NCI-H1105 treated with DMSO at 0.1 percent for 48 hours (cell line): ENCODE results near the gene KRTAP12-3.

Source experiments
- DNase-seq: peaks from one replicate; lab custom pipeline; 2025; lab: John Stamatoyannopoulos, UW

The KRTAP12-3 gene

DNA sequence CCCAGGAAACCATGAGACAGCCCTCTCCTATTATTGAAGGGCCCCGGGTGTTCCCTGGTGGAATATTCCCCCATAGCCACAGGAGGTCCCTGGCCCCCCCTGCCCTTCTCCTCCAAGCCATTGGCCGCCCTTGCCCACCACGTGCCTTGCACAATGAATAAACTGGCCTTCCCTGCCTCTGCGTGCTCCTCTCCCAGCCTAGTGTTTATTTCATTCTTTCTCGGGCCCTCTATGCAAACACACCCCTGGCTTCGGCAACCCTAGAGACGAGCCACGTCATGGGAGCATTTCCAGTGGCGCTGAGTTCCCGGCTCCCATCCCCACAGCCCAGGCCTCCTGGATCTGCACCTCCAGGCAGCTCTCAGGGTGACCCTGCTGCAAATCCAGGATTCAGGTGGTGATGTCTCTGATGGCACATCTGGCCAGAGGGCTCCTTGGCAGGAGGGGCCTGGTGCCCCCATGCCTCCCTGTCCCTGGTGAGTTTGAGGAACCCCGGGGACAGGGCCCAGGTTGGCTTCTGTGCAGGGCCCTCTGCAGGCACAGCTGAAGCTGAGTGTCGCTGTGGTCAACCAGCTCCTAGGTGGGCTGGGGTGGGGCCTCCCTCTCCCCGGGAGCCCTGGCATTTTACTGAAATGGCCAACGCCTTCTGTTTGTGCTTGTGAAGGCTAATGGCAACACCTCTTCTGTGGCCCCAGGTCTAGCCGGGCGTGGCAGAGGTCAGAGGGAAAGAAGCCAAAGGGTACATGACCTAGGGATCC lies 45.4 kb downstream of the KRTAP12-3 start:
- DNase-seq, result no peak

DNA sequence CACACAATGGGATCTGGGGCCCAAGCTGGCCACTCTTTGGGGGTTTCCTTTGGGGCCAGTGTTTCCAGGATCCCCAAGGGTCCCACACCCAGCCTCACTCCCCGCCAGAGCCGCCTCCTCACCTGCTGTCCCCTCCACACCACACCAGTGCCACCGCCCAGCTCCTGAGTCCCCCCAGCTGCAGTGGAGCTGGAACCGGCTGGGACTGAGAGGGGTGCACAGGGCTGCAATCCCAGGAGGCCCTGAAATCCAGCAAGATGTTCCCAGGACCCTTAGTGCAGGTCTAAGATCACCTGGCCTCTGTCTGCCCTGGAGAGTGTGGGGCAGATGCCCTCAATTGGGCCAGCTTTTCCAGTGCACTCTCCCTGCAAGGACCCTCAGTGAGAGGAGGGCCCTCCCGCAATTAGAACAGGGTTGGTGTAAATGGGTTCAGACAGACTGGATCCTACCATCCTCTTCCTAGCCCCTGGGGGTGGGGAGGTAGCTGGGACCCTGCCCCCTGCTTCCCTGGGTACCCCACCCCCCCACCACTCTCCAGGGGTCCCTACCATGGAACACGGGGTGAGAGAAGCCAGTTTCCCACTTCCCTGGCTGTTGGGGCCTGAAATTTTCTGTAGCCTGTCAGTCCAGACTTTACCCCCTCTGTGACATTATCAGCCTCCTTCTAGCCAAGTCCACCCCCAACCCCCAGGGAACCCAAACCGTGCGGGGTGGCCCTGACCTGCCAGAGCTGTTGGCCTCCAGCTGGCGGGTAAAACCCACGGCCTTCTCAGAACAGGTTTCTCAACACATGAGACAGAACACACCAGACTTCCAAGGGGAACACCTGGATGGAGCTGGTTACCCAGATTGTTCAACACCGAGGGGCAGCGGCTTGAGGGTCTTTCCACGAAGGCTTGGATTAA lies 46.3 kb downstream of the KRTAP12-3 start:
- DNase-seq, result no peak

DNA sequence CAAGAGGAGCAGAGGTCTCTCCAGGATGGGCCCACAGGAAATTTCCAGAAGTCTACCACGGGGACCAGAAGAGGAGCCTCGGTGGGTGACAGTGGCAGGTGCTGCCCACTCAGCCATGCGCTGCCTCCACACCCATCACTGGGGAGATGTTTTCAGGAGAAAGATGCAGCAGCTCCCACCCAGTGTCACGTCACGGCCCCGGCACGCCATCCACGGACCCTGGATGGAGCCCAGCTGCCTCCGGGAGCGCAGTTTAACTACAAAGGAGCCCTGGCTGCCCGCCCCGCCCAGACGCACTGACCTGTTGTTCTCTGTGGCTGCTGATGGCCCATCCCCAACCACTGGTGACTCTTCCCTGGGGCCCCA lies 46.9 kb downstream of the KRTAP12-3 start:
- no peak for DNase-seq

DNA sequence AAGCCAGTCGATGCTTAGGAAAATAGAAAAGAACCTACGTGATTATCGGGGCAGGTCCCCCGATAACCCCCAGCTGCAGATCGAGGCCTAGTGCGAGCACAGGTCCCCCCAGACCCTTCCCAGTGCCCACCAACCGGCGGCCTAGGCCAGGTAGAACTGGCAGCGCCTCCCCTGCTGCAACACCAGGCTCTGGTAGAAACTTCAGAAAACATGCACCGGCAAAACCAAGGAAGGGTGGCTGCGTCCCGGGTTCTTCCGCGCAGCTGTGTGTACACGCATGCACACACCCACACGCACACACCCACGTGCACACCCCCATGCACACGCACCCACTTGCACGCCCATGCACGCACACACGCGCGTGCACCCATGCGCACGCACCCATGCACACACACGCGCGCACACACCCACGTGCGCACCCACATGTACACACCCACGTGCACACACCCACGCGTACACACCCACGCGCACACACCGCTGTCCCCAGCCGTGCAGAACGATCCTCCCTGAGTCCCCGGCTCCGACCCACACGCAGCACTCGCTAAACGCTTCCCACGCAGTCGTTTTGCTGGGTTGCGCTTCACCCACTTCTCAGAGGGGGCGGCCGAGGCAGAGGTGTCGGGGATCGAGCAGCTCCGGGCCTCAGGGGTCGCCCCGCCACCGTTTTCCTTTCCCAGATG lies 48.4 kb downstream of the KRTAP12-3 start:
- DNase-seq, result no peak

DNA sequence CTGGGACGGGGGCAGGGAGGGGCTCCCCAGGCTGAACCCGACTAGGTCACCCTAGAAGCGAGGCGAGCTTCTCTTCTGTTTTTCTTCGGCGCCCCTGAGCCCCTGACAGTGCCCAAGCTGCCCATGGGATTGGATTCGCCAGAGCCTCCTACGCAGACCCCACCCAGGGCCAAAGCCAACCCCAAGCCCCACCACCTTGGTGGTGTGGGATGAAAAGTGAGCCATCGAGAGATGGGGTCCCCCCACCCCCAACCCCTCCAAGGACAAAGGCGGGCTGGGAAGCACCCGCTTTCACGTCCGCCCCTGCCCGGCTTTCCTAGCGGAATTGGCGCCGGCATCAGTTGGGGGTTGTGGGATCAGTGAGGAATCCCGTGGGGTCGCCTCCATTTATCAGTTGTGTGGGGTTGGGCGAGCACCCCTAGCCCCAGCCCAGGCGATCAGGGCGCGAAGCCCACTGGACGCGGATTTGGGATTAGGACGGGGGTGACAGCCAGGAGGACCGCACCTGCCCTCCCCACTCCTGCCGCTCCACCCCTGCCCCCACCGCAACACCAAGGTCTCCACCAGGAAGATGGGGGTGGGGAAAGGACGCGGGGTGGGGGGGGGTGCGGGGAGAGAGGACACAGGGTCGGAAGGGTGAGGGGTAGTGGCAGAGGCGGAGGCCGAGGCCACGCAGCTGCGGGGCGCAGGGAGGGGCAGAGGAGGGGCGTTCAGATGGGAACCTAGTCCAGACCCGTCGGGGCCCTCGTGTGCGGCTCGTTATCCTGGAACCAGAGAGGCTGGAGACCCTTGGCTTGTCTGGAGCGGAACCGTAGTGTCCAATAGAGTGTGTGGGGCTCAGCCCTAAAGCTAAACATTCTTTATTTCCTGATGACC lies 49.2 kb downstream of the KRTAP12-3 start:
- DNase-seq, result no peak
